Raji (cell line): Measurements from ENCODE around the gene GOLGA6L10.
"Not testable (repeated sequence)": the region's sequence is repeated elsewhere in the genome, so short reads cannot be mapped to it uniquely, and the experiment has no call there.

ENCODE experiments used
- POLR2A ChIP-seq: IDR thresholded peaks from 2 replicates; pipeline ENCODE4 v1.6.1; 2011; ENCODE audit warnings: low read depth, low read length, control low read depth; ENCODE audit not compliant: insufficient read depth

The GOLGA6L10 gene, protein sequence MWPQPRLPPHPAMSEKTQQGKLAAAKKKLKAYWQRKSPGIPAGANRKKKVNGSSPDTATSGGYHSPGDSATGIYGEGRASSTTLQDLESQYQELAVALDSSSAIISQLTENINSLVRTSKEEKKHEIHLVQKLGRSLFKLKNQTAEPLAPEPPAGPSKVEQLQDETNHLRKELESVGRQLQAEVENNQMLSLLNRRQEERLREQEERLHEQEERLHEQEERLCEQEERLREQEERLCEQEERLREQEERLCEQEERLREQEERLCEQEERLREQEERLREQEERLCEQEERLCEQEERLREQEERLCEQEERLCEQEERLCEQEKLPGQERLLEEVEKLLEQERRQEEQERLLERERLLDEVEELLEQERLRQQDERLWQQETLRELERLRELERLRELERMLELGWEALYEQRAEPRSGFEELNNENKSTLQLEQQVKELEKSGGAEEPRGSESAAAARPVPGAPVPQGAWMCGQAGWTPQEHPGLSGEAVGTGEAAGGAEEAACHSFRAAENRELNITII

GRCh38 chr15:82349375-82349774 lies at the start of gene GOLGA6L10:
Gene GOLGA6L10, minus strand, starts transcription at chr15:82349475. Its CDS starts 100 bp downstream, at chr15:82349375.
- not testable (repeated sequence) for TF ChIP-seq POLR2A

DNA sequence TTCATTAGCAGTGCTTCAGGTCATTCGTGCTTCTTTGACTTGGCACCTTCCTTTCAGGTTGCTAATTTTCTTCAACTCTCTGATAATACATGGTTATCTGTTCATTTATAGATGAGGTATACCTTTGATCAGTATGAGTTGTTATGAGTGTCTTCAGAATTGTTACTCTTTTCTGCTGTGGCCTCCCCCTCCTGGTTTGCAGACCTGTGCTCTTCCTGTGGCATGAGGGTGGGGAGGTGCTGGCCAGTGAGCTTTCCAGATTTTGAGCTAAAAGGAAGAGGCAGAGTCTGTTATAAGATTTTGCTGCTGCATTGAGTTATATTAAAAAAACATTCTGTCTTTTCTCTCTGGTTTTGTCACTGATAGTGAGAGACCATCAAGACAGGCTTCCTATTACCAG lies 49.5 kb upstream of the GOLGA6L10 start:
- TF ChIP-seq POLR2A: no peak

DNA sequence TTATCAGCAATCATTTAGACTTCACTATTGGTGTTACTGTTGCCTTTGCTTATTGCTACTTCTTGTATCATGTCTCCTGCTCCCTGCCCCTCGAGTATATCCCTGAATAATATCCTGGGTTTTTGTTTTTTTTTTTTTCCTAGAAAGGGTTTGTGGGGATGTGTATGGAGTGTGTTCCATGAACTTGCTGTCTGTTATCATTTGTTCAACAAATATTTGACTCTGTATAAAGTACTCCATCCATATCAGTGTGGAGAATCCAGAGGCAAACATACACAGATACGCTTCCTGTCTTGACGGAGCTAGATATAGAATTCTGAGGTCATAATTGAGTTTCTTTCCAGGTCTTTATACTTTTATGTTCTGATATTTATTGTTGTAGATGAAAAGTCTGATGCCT lies 48.5 kb upstream of the GOLGA6L10 start:
- no peak for TF ChIP-seq POLR2A

GRCh38 chr15:82393671-82394070 lies 44.4 kb upstream of the GOLGA6L10 start:
- TF ChIP-seq POLR2A: no peak

DNA sequence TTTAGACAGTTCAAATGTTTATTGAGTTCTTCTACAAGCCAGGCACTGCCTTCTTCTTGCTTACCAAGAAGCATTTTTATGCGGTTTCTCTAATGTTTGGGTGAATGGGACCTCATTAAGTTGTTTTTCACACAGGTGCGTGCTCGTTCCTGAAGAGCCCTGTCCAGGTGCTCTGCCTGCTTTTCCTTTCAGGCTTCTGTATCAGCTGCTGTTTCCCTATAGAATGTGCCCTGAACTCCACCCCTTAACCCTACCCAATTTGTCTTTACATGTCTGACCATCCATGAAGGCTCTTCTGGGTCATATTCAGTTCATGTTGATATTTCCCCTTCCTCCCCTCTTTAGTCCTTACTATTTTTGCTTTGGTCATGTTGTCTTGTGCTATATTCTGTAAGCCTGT lies 22.4 kb upstream of the GOLGA6L10 start:
- no peak for TF ChIP-seq POLR2A

DNA sequence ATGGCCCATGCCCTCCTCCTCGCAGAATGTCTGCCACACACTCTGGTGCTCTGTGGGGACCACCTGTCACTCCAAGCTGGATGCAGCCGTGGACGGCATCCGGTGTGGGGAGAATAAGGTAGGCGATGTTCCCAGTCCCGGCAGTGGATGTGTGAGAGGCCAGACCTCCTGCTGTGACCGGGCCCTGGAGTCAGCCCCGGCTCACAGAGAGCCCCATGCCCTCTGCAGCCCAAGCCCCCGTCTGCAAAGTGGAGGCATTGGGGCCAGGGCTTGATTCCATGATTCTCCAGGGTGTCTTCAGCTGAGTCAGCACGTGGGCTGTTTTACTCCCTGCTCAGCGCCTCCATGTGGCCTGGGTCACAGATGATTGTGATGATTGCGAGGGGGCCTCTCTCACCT lies 32.2 kb downstream of the GOLGA6L10 start:
- TF ChIP-seq POLR2A: no peak

DNA sequence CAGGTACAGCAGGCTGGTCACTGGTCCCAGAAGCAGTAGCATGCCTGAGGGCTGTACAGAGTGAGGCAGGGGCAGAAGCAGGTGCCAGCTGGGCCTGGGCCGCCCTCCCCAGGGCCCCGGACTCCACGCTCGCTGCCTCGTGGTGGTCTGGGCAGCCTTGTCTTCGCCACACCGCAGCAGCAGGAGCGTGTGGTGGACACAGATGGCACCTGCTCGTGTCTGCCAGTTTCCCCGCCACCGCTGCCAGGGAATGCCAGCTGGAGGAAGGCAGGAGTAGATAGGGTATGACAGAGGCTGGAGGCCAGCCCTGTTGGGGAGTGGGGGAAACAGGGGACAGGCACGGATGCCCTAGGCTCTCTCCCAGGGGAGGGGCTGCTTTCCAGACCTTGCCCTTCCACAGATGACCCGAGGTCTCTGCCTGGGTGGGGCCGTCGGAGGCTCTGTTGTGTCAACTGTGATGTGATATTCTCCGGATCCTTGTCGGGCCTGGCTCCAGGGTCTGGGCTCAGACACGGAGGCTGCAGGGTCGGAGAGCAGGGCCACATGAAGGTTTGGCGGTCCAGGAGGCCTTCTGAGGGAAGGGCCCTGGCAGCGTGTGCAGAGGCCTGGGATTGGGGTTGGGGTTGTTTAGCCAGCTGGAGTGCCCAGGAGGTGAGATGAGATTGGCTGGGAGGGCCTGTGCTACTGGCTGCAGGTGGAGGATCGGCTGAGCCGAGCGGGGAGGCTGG lies 33.6 kb downstream of the GOLGA6L10 start:
- TF ChIP-seq POLR2A: no peak

- TF ChIP-seq POLR2A: no peak
Measured at GRCh38 chr15:82314769-82315518, 34.3 kb downstream of the GOLGA6L10 start.

GRCh38 chr15:82313446-82313845 lies 35.8 kb downstream of the GOLGA6L10 start:
- TF ChIP-seq POLR2A: no peak

DNA sequence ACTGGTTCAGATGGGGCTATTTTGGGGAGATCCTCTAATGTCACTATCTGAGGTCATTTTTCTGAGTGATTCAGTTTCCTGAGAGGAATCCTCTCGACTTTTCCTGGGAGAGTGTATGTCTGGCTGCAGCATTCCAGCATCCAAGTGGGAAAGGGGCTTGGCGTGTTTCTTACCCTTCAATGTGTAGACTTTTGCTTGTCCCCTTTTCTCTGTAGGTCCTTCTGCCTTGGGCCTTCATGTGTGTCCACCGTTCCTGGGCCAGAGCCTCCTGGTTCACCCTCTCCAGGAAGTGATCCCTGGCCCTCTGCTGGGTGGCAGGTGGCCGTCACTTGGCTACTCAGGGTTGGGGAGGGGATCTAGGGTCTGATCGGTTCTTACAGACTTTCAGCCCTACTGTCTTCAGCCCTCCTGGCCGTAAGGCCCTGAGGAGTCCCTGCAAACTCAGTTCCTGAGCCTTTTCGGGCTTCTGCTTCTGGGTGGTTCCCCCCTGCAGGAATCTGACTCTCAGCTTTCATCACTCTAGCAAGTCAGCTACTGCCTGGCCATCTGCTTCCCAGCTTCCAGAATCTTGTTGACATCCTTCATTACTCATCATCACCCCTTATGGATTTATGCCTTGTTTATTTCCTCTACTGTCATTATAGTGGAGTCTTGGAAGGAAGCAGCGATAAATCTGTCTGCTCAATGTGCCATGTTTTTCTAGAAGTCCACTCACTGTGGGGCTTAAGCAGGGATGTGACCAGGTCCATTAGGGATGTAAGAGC lies 36.5 kb downstream of the GOLGA6L10 start:
- no peak for TF ChIP-seq POLR2A

DNA sequence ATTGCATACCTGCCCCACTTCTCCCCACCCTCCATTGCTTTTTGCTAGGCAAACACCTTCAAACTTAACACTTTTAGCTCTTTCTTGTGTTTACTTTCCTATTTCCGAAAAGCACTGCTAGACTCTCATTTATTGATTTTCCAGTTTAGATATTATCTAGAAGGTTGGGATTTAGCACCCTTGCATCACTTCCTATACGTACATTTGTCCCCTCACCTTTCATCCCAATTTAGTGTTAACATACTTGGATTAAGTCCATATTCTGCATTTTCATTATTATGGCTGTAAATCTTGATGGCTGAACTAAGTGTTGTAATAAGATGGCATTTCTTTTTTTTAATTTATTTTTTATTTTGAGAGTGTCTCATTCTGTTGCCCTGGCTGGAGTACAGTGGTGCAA lies 39.5 kb downstream of the GOLGA6L10 start:
- no peak for TF ChIP-seq POLR2A

DNA sequence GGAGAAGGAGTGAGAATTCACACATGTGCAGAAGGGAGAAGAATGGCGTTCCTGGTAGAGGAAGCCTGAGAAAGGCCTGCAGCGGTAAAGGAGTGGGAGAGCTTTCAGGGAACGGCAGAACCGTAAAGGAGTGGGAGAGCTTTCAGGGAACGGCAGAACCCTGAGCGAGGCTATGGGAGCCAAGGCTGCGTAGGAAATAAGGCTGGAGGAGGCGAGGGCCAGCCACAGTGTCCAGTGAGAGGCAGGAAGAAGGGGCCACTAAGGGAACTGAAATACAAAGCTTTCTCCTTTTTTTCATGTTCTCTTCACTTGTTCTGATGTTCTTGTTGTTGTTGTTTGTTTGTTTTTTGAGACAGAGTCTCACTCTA lies 41.6 kb downstream of the GOLGA6L10 start:
- no peak for TF ChIP-seq POLR2A

DNA sequence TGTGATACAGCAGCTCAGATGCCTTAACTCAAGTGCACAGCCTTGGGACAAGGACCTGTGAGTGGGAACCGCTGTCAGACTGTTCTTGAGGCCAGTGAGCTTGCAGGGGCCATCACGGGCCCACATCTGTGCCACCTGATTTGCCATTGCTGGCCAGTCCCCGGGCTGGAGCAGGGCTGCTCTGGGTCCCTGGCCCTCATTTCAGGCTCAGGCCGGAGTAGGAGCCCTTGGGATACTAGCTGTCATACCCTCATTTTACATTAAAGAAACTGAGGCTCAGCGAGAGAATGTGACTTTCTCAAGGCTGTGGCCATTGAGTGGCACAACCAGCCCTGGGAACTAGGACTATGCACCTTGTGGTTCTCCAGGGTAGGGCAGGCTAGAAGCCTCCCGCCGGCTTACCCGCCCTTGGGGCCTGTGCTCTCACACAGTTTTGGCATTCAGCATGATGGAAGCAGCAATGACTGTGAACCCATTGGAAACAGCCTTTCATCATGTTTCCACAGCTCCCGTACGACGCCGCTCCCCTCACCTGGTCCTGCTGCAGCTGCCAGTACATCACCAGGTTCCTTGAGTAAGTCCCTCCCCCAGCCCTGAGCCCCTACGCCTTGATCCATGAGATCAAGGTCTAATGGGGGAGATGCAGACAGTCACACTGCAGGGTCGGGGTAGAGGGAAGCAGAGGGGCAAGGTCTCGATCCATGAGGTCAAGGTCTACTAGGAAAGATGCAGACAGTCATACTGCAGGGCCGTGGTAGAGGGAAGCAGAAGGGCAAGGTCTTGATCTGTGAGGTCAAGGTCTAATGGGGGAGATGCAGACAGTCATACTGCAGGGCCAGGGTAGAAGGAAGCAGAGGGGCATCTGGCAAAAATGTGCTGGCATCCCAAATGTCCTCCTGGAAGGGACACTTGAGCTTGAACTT lies 42.2 kb downstream of the GOLGA6L10 start:
- TF ChIP-seq POLR2A: no peak

DNA sequence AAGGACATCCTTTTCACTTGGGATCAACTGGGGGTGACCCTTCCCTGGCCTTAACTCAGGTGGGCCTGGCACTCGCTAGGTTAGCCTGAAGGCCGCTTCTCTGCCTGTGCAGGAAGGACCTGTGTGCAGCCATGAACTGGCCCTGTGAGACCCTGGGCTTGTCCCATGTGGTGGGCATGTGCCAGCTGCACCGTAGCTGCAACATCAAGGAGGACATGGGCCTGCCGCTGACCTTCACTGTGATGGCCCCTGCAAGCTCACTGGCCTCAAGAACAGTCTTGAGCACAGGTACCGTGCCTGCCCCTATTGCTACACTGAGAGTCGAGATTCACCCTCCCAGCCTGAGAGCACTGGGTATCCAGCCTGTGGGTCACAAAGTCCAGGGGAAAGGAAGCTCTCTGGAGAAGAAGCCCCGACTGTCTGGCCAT lies 43.6 kb downstream of the GOLGA6L10 start:
- TF ChIP-seq POLR2A: no peak
